SK-N-SH treated with all-trans-retinoic acid at 6 μM for 48 hours (cell line): Measurements from ENCODE around the gene HNRNPA3.
A peak's percentile ranks its signal among the peaks of the same experiment; 100 is the strongest.

Experiments
- ATAC-seq: fragments of 200-7000 bp; cut with Tn5 transposase; 3 replicates; pipeline ENCODE4 v1.9.1; 2020; ENCODE audit warnings: mild to moderate bottlenecking, moderate library complexity
- ARNTL ChIP-seq: fragments of 450-650 bp; formaldehyde crosslinking; IDR thresholded peaks from 2 replicates; pipeline ENCODE4 v1.5.0; 2020; ENCODE audit warnings: low read depth, mild to moderate bottlenecking, moderate library complexity, borderline replicate concordance
- BACH2 ChIP-seq: fragments of 250-450 bp; sonication (Bioruptor Pico); IDR thresholded peaks from 2 replicates; pipeline ENCODE4 v1.9.0; 2021; ENCODE audit warnings: mild to moderate bottlenecking, borderline replicate concordance
- CSDC2 ChIP-seq: fragments of 250-450 bp; sonication (Bioruptor Pico); IDR thresholded peaks from 2 replicates; pipeline ENCODE4 v1.5.0; 2020; ENCODE audit warnings: mild to moderate bottlenecking, moderate library complexity
- GLIS3 ChIP-seq: fragments of 250-450 bp; sonication (Bioruptor Pico); IDR thresholded peaks from 2 replicates; pipeline ENCODE4 v1.5.0; 2020; ENCODE audit warnings: mild to moderate bottlenecking, moderate library complexity
- ISL1 ChIP-seq: fragments of 250-450 bp; sonication (Bioruptor Pico); IDR thresholded peaks from 2 replicates; pipeline ENCODE4 v2.1.2; 2022; ENCODE audit warnings: mild to moderate bottlenecking, moderate library complexity
- OSR1 ChIP-seq: fragments of 250-450 bp; sonication (Bioruptor Pico); IDR thresholded peaks from 2 replicates; pipeline ENCODE4 v1.8.0; 2022; ENCODE audit warnings: moderate library complexity, mild to moderate bottlenecking, inconsistent platforms
- PATZ1 ChIP-seq: fragments of 250-450 bp; sonication (Bioruptor Pico); IDR thresholded peaks from 2 replicates; pipeline ENCODE4 v1.8.0; 2020; ENCODE audit warnings: mild to moderate bottlenecking, moderate library complexity, borderline replicate concordance
- PPARA ChIP-seq: fragments of 250-450 bp; sonication (Bioruptor Pico); IDR thresholded peaks from 2 replicates; pipeline ENCODE4 v1.5.0; 2020; ENCODE audit warnings: mild to moderate bottlenecking, borderline replicate concordance
- RARB ChIP-seq: fragments of 250-450 bp; sonication (Bioruptor Pico); IDR thresholded peaks from 2 replicates; pipeline ENCODE4 v1.8.0; 2021; ENCODE audit warnings: mild to moderate bottlenecking, moderate library complexity
- SNAI2 ChIP-seq: fragments of 250-450 bp; sonication (Bioruptor Pico); IDR thresholded peaks from 2 replicates; pipeline ENCODE4 v1.5.0; 2020; ENCODE audit warnings: mild to moderate bottlenecking, moderate library complexity
- TCF4 ChIP-seq: fragments of 250-450 bp; sonication (Bioruptor Pico); IDR thresholded peaks from 2 replicates; pipeline ENCODE4 v1.8.0; 2021; ENCODE audit warnings: mild to moderate bottlenecking, moderate library complexity, borderline replicate concordance
- TOX ChIP-seq: fragments of 250-450 bp; sonication (Bioruptor Pico); IDR thresholded peaks from 2 replicates; pipeline ENCODE4 v1.8.0; 2021; ENCODE audit warnings: mild to moderate bottlenecking, moderate library complexity, borderline replicate concordance
- ZC3H10 ChIP-seq: fragments of 250-450 bp; sonication (Bioruptor Pico); IDR thresholded peaks from 2 replicates; pipeline ENCODE4 v1.5.1; 2021; ENCODE audit warnings: mild to moderate bottlenecking, moderate library complexity
- ZFP3 ChIP-seq: fragments of 250-450 bp; sonication (Bioruptor Pico); IDR thresholded peaks from 2 replicates; pipeline ENCODE4 v1.5.0; 2020; ENCODE audit warnings: mild to moderate bottlenecking, moderate library complexity
- ZFP30 ChIP-seq: fragments of 450-650 bp; formaldehyde crosslinking; IDR thresholded peaks from 2 replicates; pipeline ENCODE4 v1.5.0; 2022; ENCODE audit warnings: mild to moderate bottlenecking, moderate library complexity
- ZNF70 ChIP-seq: fragments of 450-650 bp; formaldehyde crosslinking; IDR thresholded peaks from 2 replicates; pipeline ENCODE4 v1.5.0; 2020; ENCODE audit warnings: mild to moderate bottlenecking, moderate library complexity
- ZNF8 ChIP-seq: fragments of 450-650 bp; formaldehyde crosslinking; IDR thresholded peaks from 2 replicates; pipeline ENCODE4 v1.5.0; 2020; ENCODE audit warnings: mild to moderate bottlenecking, moderate library complexity
- TF ChIP-seq, protein P1 (sequence below): fragments of 250-450 bp; sonication (Bioruptor Pico); IDR thresholded peaks from 2 replicates; pipeline ENCODE4 v1.5.1; 2020; ENCODE audit warnings: low read depth, mild to moderate bottlenecking, moderate library complexity
- TF ChIP-seq, protein P2 (sequence below): fragments of 250-450 bp; sonication (Bioruptor Pico); IDR thresholded peaks from 2 replicates; pipeline ENCODE4 v1.8.0; 2021; ENCODE audit warnings: low read depth, mild to moderate bottlenecking, moderate library complexity, borderline replicate concordance
- TF ChIP-seq, protein P3 (sequence below): fragments of 250-450 bp; sonication (Bioruptor Pico); IDR thresholded peaks from 2 replicates; pipeline ENCODE4 v1.5.1; 2021; ENCODE audit warnings: mild to moderate bottlenecking, moderate library complexity
- TF ChIP-seq, protein P4 (sequence below): fragments of 250-450 bp; sonication (Bioruptor Pico); IDR thresholded peaks from 2 replicates; pipeline ENCODE4 v1.5.0; 2020; ENCODE audit warnings: mild to moderate bottlenecking, moderate library complexity

The HNRNPA3 gene

GRCh38 chr2:177164584-177165052 is 48.0 kb upstream of the HNRNPA3 start:
- peak; percentile 89 for ATAC-seq
- no peak for TF ChIP-seq GLIS3 (CRISPR knock-in tag)
- TF ChIP-seq, protein P1, sequence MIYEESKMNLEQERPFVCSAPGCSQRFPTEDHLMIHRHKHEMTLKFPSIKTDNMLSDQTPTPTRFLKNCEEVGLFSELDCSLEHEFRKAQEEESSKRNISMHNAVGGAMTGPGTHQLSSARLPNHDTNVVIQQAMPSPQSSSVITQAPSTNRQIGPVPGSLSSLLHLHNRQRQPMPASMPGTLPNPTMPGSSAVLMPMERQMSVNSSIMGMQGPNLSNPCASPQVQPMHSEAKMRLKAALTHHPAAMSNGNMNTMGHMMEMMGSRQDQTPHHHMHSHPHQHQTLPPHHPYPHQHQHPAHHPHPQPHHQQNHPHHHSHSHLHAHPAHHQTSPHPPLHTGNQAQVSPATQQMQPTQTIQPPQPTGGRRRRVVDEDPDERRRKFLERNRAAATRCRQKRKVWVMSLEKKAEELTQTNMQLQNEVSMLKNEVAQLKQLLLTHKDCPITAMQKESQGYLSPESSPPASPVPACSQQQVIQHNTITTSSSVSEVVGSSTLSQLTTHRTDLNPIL, result peak; percentile 45; the same call in 1 of the 2 replicates

DNA sequence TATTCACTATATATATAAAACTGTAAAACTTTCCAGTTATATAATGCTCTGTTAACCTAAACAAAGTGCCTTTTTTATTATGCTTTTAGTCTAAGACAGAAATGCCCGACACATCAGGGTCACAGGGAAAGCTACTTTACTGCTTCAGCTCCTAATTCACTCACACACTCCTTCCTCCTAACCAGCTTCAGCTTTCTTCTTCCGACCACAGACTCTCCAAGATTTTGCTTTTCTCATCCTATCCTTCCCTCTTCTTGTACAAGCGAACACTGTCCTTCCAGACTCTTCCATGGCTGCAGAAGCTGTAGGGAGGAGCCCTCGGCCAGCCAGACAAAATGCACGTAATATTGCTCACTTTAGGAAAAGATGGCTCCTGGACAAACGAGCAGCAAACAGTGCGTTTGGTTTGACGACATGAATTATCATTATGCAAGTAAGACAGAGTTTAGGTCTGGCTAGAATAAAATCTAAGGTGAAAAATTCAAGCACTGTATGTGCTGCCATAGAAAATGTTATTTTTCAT is 47.5 kb upstream of the HNRNPA3 start:
- TF ChIP-seq CSDC2 (peak; percentile 81; the same call in 1 of the 2 replicates), SNAI2 (CRISPR knock-in tag) (0 out of 2 replicates have a peak, but pooled peaks have one; percentile 57), ZC3H10 (CRISPR knock-in tag) (no peak), TCF4 (CRISPR knock-in tag) (no peak)
- peak; percentile 31 for ATAC-seq

DNA sequence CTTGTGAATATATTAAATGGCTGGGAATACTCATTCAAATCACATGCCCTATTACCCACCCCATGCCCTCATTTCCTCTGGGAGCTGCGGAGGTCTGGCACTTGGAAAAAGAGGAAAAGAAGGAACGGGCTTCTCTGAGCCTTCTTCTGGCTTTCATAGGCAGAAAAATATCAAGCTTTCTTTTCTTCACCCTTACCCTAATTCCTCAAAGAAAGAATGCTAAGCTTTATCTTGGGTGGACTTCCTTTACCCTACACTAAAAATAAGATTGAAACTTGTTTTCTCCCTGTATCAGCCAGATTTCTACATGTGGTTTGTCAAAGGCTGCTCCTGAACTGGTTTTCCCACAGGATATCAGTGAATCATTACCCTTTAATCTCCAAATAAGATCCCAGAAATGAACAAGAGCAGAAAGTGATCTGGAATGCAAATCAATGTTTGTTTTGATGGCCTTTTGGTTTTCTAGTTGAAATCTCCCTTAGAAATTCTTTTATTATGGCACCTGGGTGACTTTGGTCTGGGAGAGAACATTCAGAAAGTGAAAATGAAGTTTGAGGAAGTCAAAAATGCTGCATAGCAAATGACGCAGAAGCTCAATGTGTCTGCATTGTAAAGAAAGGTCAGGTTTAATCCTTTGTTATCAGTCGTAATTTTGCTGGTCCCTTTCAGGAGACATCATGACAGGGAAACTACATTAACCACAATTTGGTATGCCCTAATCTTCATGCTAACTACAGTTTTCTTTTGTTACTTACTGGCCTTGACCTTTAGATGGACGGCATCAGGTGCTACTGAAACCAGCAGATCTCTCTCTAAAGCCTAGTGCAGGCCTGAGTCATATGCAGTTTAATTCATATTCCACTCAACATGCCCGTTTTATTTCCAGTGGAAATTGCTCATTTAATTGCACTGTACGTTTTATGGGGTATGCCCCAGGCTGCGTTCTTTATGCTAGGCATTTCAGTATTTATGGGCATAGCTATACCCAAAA is 46.6 kb upstream of the HNRNPA3 start:
- TF ChIP-seq RARB (CRISPR knock-in tag), result no peak
- TF ChIP-seq OSR1 (CRISPR knock-in tag), result no peak
- no peak for TF ChIP-seq BACH2
- no peak for TF ChIP-seq ISL1
- TF ChIP-seq, protein P2, sequence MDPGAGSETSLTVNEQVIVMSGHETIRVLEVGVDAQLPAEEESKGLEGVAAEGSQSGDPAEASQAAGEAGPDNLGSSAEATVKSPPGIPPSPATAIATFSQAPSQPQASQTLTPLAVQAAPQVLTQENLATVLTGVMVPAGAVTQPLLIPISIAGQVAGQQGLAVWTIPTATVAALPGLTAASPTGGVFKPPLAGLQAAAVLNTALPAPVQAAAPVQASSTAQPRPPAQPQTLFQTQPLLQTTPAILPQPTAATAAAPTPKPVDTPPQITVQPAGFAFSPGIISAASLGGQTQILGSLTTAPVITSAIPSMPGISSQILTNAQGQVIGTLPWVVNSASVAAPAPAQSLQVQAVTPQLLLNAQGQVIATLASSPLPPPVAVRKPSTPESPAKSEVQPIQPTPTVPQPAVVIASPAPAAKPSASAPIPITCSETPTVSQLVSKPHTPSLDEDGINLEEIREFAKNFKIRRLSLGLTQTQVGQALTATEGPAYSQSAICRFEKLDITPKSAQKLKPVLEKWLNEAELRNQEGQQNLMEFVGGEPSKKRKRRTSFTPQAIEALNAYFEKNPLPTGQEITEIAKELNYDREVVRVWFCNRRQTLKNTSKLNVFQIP (CRISPR knock-in tag), result no peak
- TF ChIP-seq, protein P3, sequence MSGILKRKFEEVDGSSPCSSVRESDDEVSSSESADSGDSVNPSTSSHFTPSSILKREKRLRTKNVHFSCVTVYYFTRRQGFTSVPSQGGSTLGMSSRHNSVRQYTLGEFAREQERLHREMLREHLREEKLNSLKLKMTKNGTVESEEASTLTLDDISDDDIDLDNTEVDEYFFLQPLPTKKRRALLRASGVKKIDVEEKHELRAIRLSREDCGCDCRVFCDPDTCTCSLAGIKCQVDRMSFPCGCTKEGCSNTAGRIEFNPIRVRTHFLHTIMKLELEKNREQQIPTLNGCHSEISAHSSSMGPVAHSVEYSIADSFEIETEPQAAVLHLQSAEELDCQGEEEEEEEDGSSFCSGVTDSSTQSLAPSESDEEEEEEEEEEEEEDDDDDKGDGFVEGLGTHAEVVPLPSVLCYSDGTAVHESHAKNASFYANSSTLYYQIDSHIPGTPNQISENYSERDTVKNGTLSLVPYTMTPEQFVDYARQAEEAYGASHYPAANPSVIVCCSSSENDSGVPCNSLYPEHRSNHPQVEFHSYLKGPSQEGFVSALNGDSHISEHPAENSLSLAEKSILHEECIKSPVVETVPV, result no peak
- TF ChIP-seq TCF4 (CRISPR knock-in tag), result no peak
- no peak for TF ChIP-seq SNAI2 (CRISPR knock-in tag)
- TF ChIP-seq PATZ1 (CRISPR knock-in tag), result no peak
- no peak for ATAC-seq

- ATAC-seq, result no peak
- TF ChIP-seq ZNF70 (CRISPR knock-in tag), result no peak
- TF ChIP-seq SNAI2 (CRISPR knock-in tag), result no peak
- TF ChIP-seq, protein P1, result no peak
- TF ChIP-seq, protein P4, sequence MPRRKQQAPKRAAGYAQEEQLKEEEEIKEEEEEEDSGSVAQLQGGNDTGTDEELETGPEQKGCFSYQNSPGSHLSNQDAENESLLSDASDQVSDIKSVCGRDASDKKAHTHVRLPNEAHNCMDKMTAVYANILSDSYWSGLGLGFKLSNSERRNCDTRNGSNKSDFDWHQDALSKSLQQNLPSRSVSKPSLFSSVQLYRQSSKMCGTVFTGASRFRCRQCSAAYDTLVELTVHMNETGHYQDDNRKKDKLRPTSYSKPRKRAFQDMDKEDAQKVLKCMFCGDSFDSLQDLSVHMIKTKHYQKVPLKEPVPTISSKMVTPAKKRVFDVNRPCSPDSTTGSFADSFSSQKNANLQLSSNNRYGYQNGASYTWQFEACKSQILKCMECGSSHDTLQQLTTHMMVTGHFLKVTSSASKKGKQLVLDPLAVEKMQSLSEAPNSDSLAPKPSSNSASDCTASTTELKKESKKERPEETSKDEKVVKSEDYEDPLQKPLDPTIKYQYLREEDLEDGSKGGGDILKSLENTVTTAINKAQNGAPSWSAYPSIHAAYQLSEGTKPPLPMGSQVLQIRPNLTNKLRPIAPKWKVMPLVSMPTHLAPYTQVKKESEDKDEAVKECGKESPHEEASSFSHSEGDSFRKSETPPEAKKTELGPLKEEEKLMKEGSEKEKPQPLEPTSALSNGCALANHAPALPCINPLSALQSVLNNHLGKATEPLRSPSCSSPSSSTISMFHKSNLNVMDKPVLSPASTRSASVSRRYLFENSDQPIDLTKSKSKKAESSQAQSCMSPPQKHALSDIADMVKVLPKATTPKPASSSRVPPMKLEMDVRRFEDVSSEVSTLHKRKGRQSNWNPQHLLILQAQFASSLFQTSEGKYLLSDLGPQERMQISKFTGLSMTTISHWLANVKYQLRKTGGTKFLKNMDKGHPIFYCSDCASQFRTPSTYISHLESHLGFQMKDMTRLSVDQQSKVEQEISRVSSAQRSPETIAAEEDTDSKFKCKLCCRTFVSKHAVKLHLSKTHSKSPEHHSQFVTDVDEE, result no peak
- TF ChIP-seq, protein P2 (CRISPR knock-in tag), result no peak
- TF ChIP-seq ZFP30 (CRISPR knock-in tag), result no peak
- no peak for TF ChIP-seq CSDC2
- TF ChIP-seq RARB (CRISPR knock-in tag), result no peak
- no peak for TF ChIP-seq ZC3H10 (CRISPR knock-in tag)
- TF ChIP-seq TOX (CRISPR knock-in tag), result no peak
- no peak for TF ChIP-seq ISL1
- no peak for TF ChIP-seq ZFP3
- TF ChIP-seq OSR1 (CRISPR knock-in tag), result no peak
- no peak for TF ChIP-seq ARNTL (CRISPR knock-in tag)
- TF ChIP-seq PPARA (CRISPR knock-in tag), result no peak
- no peak for TF ChIP-seq ZNF8 (CRISPR knock-in tag)
These were observed 42.6 kb upstream of the HNRNPA3 start for GRCh38 chr2:177169810-177170514.
